WERI-Rb-1 (cell line): ENCODE data around the gene ABCB8.

Experiments
- DNase-seq: peaks from one replicate; pipeline ENCODE4 v3.0.0-alpha.2; 2020
- H3K27ac ChIP-seq: fragments of 250-450 bp; sonication (Bioruptor Pico); 2 replicates; pipeline ENCODE4 v1.5.1; 2020; ENCODE audit warnings: mild to moderate bottlenecking, moderate library complexity
- H3K27me3 ChIP-seq: fragments of 250-450 bp; sonication (Bioruptor Pico); 2 replicates; pipeline ENCODE4 v1.5.1; 2021; ENCODE audit warnings: mild to moderate bottlenecking, low read depth, moderate library complexity; ENCODE audit not compliant: insufficient read depth, severe bottlenecking
- H3K36me3 ChIP-seq: fragments of 250-450 bp; sonication (Bioruptor Pico); 2 replicates; pipeline ENCODE4 v1.5.1; 2020; ENCODE audit warnings: mild to moderate bottlenecking, moderate library complexity
- H3K4me3 ChIP-seq: 2 replicates; pipeline ENCODE4 v1.5.1; 2011; ENCODE audit warnings: low read depth, mild to moderate bottlenecking, control low read depth, low read length
- H3K9me3 ChIP-seq: fragments of 250-450 bp; sonication (Bioruptor Pico); 2 replicates; pipeline ENCODE4 v1.5.1; 2021; ENCODE audit warnings: mild to moderate bottlenecking, moderate library complexity; ENCODE audit not compliant: severe bottlenecking
- CTCF ChIP-seq: IDR thresholded peaks from 2 replicates; pipeline ENCODE4 v1.5.1; 2011; ENCODE audit warnings: low read depth, mild to moderate bottlenecking, control low read depth, inconsistent platforms, low read length

ABCB8 gene

GRCh38 chr7:151028131-151028947 lies at the start of gene ABCB8:
TSS of gene ABCB8 (plus strand) at chr7:151028450. CDS start at chr7:151028516, 66 bp downstream.
- no peaks in the 10 kb centered on the region for H3K27me3 ChIP-seq
- H3K36me3 ChIP-seq = no peaks in the 10 kb centered on the region
- H3K4me3 ChIP-seq = peak within 1 kb of the TSS; percentile 81
- peak; percentile 62 for TF ChIP-seq CTCF
- DNase-seq = peak; percentile 99
- H3K9me3 ChIP-seq = no peaks in the 10 kb centered on the region
- peak within 1 kb of the TSS; percentile 73 for H3K27ac ChIP-seq

GRCh38 chr7:150979713-150980390 lies 48.4 kb upstream of the ABCB8 start:
- no peaks in the 10 kb centered on the region for H3K27me3 ChIP-seq
- DNase-seq = no peak
- H3K9me3 ChIP-seq = no peaks in the 10 kb centered on the region
- H3K4me3 ChIP-seq = peak overlapping the region; percentile 47
- no peaks in the 10 kb centered on the region for H3K36me3 ChIP-seq
- H3K27ac ChIP-seq = peak overlapping the region; percentile 98
- no peak for TF ChIP-seq CTCF

- H3K27me3 ChIP-seq = no peaks in the 10 kb centered on the region
- peak; percentile 85 for DNase-seq
- no peaks in the 10 kb centered on the region for H3K36me3 ChIP-seq
- peak; percentile 58 for TF ChIP-seq CTCF
- no peak overlapping the region for H3K4me3 ChIP-seq
- no peaks in the 10 kb centered on the region for H3K9me3 ChIP-seq
- peak overlapping the region; percentile 98 for H3K27ac ChIP-seq
These were observed 47.6 kb upstream of the ABCB8 start for GRCh38 chr7:150980663-150981062.

GRCh38 chr7:150981644-150982043 lies 46.6 kb upstream of the ABCB8 start:
- TF ChIP-seq CTCF = no peak
- H3K9me3 ChIP-seq = no peaks in the 10 kb centered on the region
- no peaks in the 10 kb centered on the region for H3K36me3 ChIP-seq
- no peaks in the 10 kb centered on the region for H3K27me3 ChIP-seq
- H3K27ac ChIP-seq = peak overlapping the region; percentile 8
- no peak for DNase-seq
- H3K4me3 ChIP-seq = no peak overlapping the region

GRCh38 chr7:150982351-150982750 lies 45.9 kb upstream of the ABCB8 start:
- no peak overlapping the region for H3K4me3 ChIP-seq
- no peaks in the 10 kb centered on the region for H3K9me3 ChIP-seq
- H3K27ac ChIP-seq = no peak overlapping the region
- no peak for TF ChIP-seq CTCF
- DNase-seq = no peak
- no peaks in the 10 kb centered on the region for H3K27me3 ChIP-seq
- no peaks in the 10 kb centered on the region for H3K36me3 ChIP-seq
